IMR-90 (cell line): ENCODE data around the gene PTPRN2. TPM values are rescaled to one million over a fixed set of nuclear protein-coding genes. Genes with fewer than 3 reads are reported as not detected.

Experiments
- ATAC-seq: fragments of 200-7000 bp; cut with Tn5 transposase; 2 replicates; pipeline ENCODE4 v1.9.1; 2020; ENCODE audit warnings: low read depth, mild to moderate bottlenecking, moderate library complexity
- BruUV-seq: library from RNA; stranded (reverse); fragments of 400-500 nt; replicated peaks from 2 replicates; lab custom pipeline; 2021; lab: Mats Ljungman, UMichigan
- CTCF ChIA-PET: fragments of 300-600 bp; formaldehyde crosslinking; extraction: SDS; loops from one replicate; lab custom pipeline; 2021; ENCODE audit warnings: antibody characterized with exemption; lab: Yijun Ruan, JAX
- POLR2A ChIA-PET: fragments of 300-600 bp; sonication (Branson Sonifier 250); formaldehyde crosslinking; loops from one replicate; lab custom pipeline; 2022; ENCODE audit warnings: antibody characterized with exemption; ENCODE audit not compliant: unreplicated experiment; lab: Charles Lee
- DNase-seq: peaks from one replicate; pipeline ENCODE4 v3.0.0; 2013
- H2AFZ ChIP-seq: replicated peaks from 2 replicates; pipeline ENCODE3; 2013; ENCODE audit warnings: low read length, mild to moderate bottlenecking; ENCODE audit not compliant: poor library complexity
- H2AK5ac ChIP-seq: 2 replicates; pipeline ENCODE4 v1.6.1; 2013; ENCODE audit warnings: low read depth, low read length, inconsistent platforms
- H2AK9ac ChIP-seq: replicated peaks from 2 replicates; pipeline ENCODE3; 2013; ENCODE audit warnings: mild to moderate bottlenecking, low read depth, low read length, moderate library complexity; ENCODE audit not compliant: poor library complexity
- H2BK120ac ChIP-seq: 2 replicates; pipeline ENCODE4 v1.6.1; 2013; ENCODE audit warnings: low read depth, low read length, inconsistent platforms
- H2BK15ac ChIP-seq: 3 replicates; pipeline ENCODE4 v1.6.1; 2013; ENCODE audit warnings: low read depth, low read length, inconsistent platforms
- H2BK20ac ChIP-seq: 2 replicates; pipeline ENCODE4 v1.6.1; 2013; ENCODE audit warnings: low read depth, mild to moderate bottlenecking, inconsistent platforms, low read length, moderate library complexity
- H2BK5ac ChIP-seq: 2 replicates; pipeline ENCODE4 v1.6.1; 2013; ENCODE audit warnings: mild to moderate bottlenecking, low read depth, low read length, inconsistent platforms; ENCODE audit not compliant: poor library complexity, severe bottlenecking
- H3K14ac ChIP-seq: replicated peaks from 2 replicates; pipeline ENCODE4 v1.6.1; 2013; ENCODE audit warnings: low read depth, low read length, inconsistent platforms
- H3K18ac ChIP-seq: 2 replicates; pipeline ENCODE4 v1.6.1; 2013; ENCODE audit warnings: low read depth, low read length, control low read depth
- H3K23ac ChIP-seq: 2 replicates; pipeline ENCODE4 v1.6.1; 2013; ENCODE audit warnings: low read depth, low read length, inconsistent platforms
- H3K27ac ChIP-seq: 2 replicates; pipeline ENCODE4 v1.5.1; 2013; ENCODE audit warnings: mild to moderate bottlenecking, control low read depth, low read length; ENCODE audit not compliant: insufficient read depth
- H3K27me3 ChIP-seq: 2 replicates; pipeline ENCODE4 v1.6.1; 2013; ENCODE audit warnings: low read length; ENCODE audit not compliant: control insufficient read depth, insufficient read depth
- H3K36me3 ChIP-seq: 2 replicates; pipeline ENCODE4 v1.6.1; 2013; ENCODE audit warnings: low read length, mixed read lengths; ENCODE audit not compliant: control insufficient read depth, insufficient read depth
- H3K4ac ChIP-seq: 2 replicates; pipeline ENCODE4 v1.6.1; 2013; ENCODE audit warnings: low read depth, low read length, inconsistent platforms
- H3K4me1 ChIP-seq: 2 replicates; pipeline ENCODE4 v1.6.1; 2013; ENCODE audit warnings: low read length, mixed read lengths; ENCODE audit not compliant: control insufficient read depth, insufficient read depth
- H3K4me2 ChIP-seq: 2 replicates; pipeline ENCODE4 v1.6.1; 2013; ENCODE audit warnings: low read depth, mild to moderate bottlenecking, control low read depth, low read length, moderate library complexity
- H3K4me3 ChIP-seq: 2 replicates; pipeline ENCODE4 v1.5.1; 2013; ENCODE audit warnings: low read depth, mild to moderate bottlenecking, control low read depth, low read length, moderate library complexity; ENCODE audit not compliant: insufficient read depth
- H3K56ac ChIP-seq: 2 replicates; pipeline ENCODE4 v1.6.1; 2013; ENCODE audit warnings: low read length, inconsistent platforms; ENCODE audit not compliant: insufficient read depth; ENCODE audit errors: extremely low read depth
- H3K79me1 ChIP-seq, 2 experiments: 2 replicates each; pipeline ENCODE4 v1.6.1; 2013; ENCODE audit warnings: low read length in 2 of 2, inconsistent platforms in 1 of 2, low read depth in 1 of 2
- H3K9ac ChIP-seq: 2 replicates; pipeline ENCODE4 v1.6.1; 2013; ENCODE audit warnings: low read depth, low read length, control low read depth
- H3K9me1 ChIP-seq: 2 replicates; pipeline ENCODE4 v1.6.1; 2013; ENCODE audit warnings: low read length, inconsistent platforms; ENCODE audit not compliant: insufficient read depth
- H3K9me3 ChIP-seq: 2 replicates; pipeline ENCODE4 v1.6.1; 2013; ENCODE audit warnings: low read length; ENCODE audit not compliant: control insufficient read depth, insufficient read depth
- H4K20me1 ChIP-seq: 2 replicates; pipeline ENCODE4 v1.6.1; 2013; ENCODE audit warnings: low read length, inconsistent platforms; ENCODE audit not compliant: insufficient read depth
- H4K5ac ChIP-seq: 2 replicates; pipeline ENCODE4 v1.6.1; 2013; ENCODE audit warnings: mild to moderate bottlenecking, low read depth, low read length, control low read depth
- H4K8ac ChIP-seq, 2 experiments: 2 replicates each; pipeline ENCODE4 v1.6.1; 2013; ENCODE audit warnings: low read depth in 2 of 2, low read length in 2 of 2, control low read depth in 1 of 2, inconsistent platforms in 1 of 2
- H4K91ac ChIP-seq: 2 replicates; pipeline ENCODE4 v1.6.1; 2013; ENCODE audit warnings: low read depth, low read length, inconsistent platforms; ENCODE audit not compliant: insufficient read depth
- CEBPB ChIP-seq: IDR thresholded peaks from 2 replicates; pipeline ENCODE4 v1.6.1; 2012; ENCODE audit warnings: low read depth, low read length, improper control_type of control experiment
- CHD1 ChIP-seq: IDR thresholded peaks from 2 replicates; pipeline ENCODE4 v1.6.1; 2012; ENCODE audit warnings: low read depth, low read length, improper control_type of control experiment
- FOS ChIP-seq: fragments of 150-350 bp; IDR thresholded peaks from 2 replicates; pipeline ENCODE4 v1.6.1; 2016; ENCODE audit warnings: low read depth, low read length
- MAFK ChIP-seq: IDR thresholded peaks from 2 replicates; pipeline ENCODE4 v1.6.1; 2012; ENCODE audit warnings: low read depth, low read length, improper control_type of control experiment
- MXI1 ChIP-seq: IDR thresholded peaks from 2 replicates; pipeline ENCODE4 v1.6.1; 2012; ENCODE audit warnings: low read depth, mild to moderate bottlenecking, low read length, moderate library complexity, borderline replicate concordance
- NFE2L2 ChIP-seq: fragments of 150-350 bp; IDR thresholded peaks from 2 replicates; pipeline ENCODE4 v1.6.1; 2016; ENCODE audit warnings: low read depth, mild to moderate bottlenecking, low read length
- POLR2A ChIP-seq: IDR thresholded peaks from 2 replicates; pipeline ENCODE4 v1.6.1; 2012; ENCODE audit warnings: mild to moderate bottlenecking, low read depth, low read length
- RAD21 ChIP-seq: IDR thresholded peaks from 2 replicates; pipeline ENCODE4 v1.6.1; 2012; ENCODE audit warnings: low read length, improper control_type of control experiment
- RCOR1 ChIP-seq: IDR thresholded peaks from 2 replicates; pipeline ENCODE4 v1.6.1; 2012; ENCODE audit warnings: mild to moderate bottlenecking, low read length, improper control_type of control experiment; ENCODE audit not compliant: insufficient replicate concordance
- RFX5 ChIP-seq: IDR thresholded peaks from 2 replicates; pipeline ENCODE4 v1.8.0; 2012; ENCODE audit warnings: low read depth, mild to moderate bottlenecking, low read length, moderate library complexity
- SMC3 ChIP-seq: fragments of 150-350 bp; IDR thresholded peaks from 2 replicates; pipeline ENCODE4 v1.6.1; 2016; ENCODE audit warnings: low read depth, mild to moderate bottlenecking, antibody characterized with exemption, low read length, moderate library complexity
- USF2 ChIP-seq: fragments of 150-350 bp; IDR thresholded peaks from 2 replicates; pipeline ENCODE4 v1.6.1; 2017; ENCODE audit warnings: mild to moderate bottlenecking, antibody characterized with exemption, low read length, low read depth
- WGBS, 2 experiments: methylation state at CpG; one replicate each; pipeline versions ENCODE4 v1.1.5 to v1.1.7; 2013; ENCODE audit warnings: missing lambda C conversion rate in 2 of 2; ENCODE audit not compliant: insufficient read length in 1 of 2; ENCODE audit errors: extremely low coverage in 2 of 2; 5-methylcytosine and 5-hydroxymethylcytosine counted together
- dilution Hi-C: fragments of 300-500 bp; cut with HindIII; formaldehyde crosslinking; loops from one replicate; pipeline ENCODE4 v1.14.3; 2018; ENCODE audit warnings: low sequenced_read_pairs; ENCODE audit not compliant: unreplicated experiment
- in situ Hi-C: fragments of 300-500 bp; cut with MboI; formaldehyde crosslinking; loops from 3 replicates; pipeline ENCODE4 v1.14.3; 2019; ENCODE audit warnings: low sequenced_read_pairs, inconsistent platforms, mixed read lengths
- intact Hi-C: fragments of 100-400 bp; cut with micrococcal nuclease; formaldehyde crosslinking; loops from 2 replicates; pipeline ENCODE4 v1.10.0; 2022
- polyA plus RNA-seq, 3 experiments: library from polyadenylated mRNA; depleted of rRNA; stranded (reverse); fragments of >200 nt; gene quantifications; 2 replicates each; pipeline ENCODE4 v1.2.3, GENCODE V29; 2012; ENCODE audit warnings: low replicate concordance in 1 of 3
- total RNA-seq: library from RNA; depleted of rRNA; stranded (reverse); fragments of >200 nt; gene quantifications from 2 replicates; pipeline ENCODE4 v1.2.3, GENCODE V29; 2012
- TF ChIP-seq, protein P1 (sequence below): fragments of 150-350 bp; IDR thresholded peaks from 2 replicates; pipeline ENCODE4 v1.6.1; 2016; ENCODE audit warnings: low read depth, mild to moderate bottlenecking, low read length, moderate library complexity, borderline replicate concordance

The PTPRN2 gene
- total and polyA plus RNA-seq, 2 of the 4 experiments (the other 2 are of a cell fraction), result 0.03 TPM; not detected in 1

DNA sequence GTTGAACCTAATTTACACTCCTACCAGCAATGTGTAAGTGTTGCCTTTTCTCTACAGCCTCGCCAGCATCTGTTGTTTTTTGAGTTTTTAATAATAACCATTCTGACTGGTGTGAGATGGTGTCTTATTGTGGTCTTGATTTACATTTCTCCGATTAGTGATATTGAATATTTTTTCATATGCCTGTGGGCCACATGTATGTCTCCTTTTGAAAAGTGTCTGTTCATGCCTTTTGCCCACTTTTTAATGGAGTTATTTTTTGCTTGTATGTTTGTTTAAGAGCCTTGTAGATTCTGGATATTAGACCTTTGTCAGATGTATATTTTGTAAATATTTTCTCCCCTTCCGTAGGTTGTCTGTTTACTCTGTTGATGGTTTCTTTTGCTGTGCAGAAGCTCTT, 1055.6 kb downstream of the PTPRN2 start:
- no peak overlapping the region for H3K9ac ChIP-seq
- CTCF ChIA-PET, result no interaction called here
- no peak overlapping the region for H3K23ac ChIP-seq
- no peak overlapping the region for H3K56ac ChIP-seq
- no peak overlapping the region for H3K27ac ChIP-seq
- intact Hi-C loops (no loop called here), dilution Hi-C loops (no loop called here), in situ Hi-C loops (no loop called here)
- no peaks in the 10 kb centered on the region for H3K9me1 ChIP-seq
- no peak overlapping the region for H4K8ac ChIP-seq
- H2BK120ac ChIP-seq, result no peak overlapping the region
- H4K5ac ChIP-seq, result no peak overlapping the region
- no peaks in the 10 kb centered on the region for H3K79me1 ChIP-seq
- H3K4me2 ChIP-seq, result no peak overlapping the region
- TF ChIP-seq RAD21, result no peak
- no peak for TF ChIP-seq RFX5
- no peak for TF ChIP-seq USF2
- no peak for TF ChIP-seq FOS
- no peak for TF ChIP-seq NFE2L2
- no peak for TF ChIP-seq CHD1
- no peak for TF ChIP-seq SMC3
- no peak for TF ChIP-seq POLR2A
- no peak for TF ChIP-seq MAFK
- no peak for TF ChIP-seq CEBPB
- no peak for TF ChIP-seq RCOR1
- TF ChIP-seq MXI1, result no peak
- TF ChIP-seq, protein P1, sequence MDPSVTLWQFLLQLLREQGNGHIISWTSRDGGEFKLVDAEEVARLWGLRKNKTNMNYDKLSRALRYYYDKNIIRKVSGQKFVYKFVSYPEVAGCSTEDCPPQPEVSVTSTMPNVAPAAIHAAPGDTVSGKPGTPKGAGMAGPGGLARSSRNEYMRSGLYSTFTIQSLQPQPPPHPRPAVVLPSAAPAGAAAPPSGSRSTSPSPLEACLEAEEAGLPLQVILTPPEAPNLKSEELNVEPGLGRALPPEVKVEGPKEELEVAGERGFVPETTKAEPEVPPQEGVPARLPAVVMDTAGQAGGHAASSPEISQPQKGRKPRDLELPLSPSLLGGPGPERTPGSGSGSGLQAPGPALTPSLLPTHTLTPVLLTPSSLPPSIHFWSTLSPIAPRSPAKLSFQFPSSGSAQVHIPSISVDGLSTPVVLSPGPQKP, result no peak
- no peak overlapping the region for H2AFZ ChIP-seq
- no peaks in the 10 kb centered on the region for H3K4me1 ChIP-seq
- no peak overlapping the region for H2AK9ac ChIP-seq
- H4K91ac ChIP-seq, result no peak overlapping the region
- no peak overlapping the region for H3K14ac ChIP-seq
- ATAC-seq (no peak), DNase-seq (no peak)
- no CpG with 5 or more reads among the region's 3 CpGs for WGBS, 2 experiments
- no peak overlapping the region for H2AK5ac ChIP-seq
- H3K9me3 ChIP-seq, result peaks cover 14% of the 10 kb centered on the region
- no peak overlapping the region for H2BK5ac ChIP-seq
- POLR2A ChIA-PET, result no interaction called here
- H3K27me3 ChIP-seq, result no peaks in the 10 kb centered on the region
- no peaks in the 10 kb centered on the region for H3K36me3 ChIP-seq
- no peak overlapping the region for H2BK20ac ChIP-seq
- H3K4me3 ChIP-seq, result no peak overlapping the region
- no TSS peak for BruUV-seq
- H3K18ac ChIP-seq, result no peak overlapping the region
- H2BK15ac ChIP-seq, result no peak overlapping the region
- no peaks in the 10 kb centered on the region for H4K20me1 ChIP-seq
- H3K4ac ChIP-seq, result no peak overlapping the region
